ENCODE measurements around the gene TRABD2A.
"Not testable (repeated sequence)": the region's sequence is repeated elsewhere in the genome, so short reads cannot be mapped to it uniquely, and the experiment has no call there.

Gene TRABD2A

GRCh38 chr2:84880645-84881521, at the start of gene TRABD2A:
TSS of gene TRABD2A (minus strand) at chr2:84881084. CDS start at chr2:84881039, 45 bp downstream.
- DNase-seq = no peak

DNA sequence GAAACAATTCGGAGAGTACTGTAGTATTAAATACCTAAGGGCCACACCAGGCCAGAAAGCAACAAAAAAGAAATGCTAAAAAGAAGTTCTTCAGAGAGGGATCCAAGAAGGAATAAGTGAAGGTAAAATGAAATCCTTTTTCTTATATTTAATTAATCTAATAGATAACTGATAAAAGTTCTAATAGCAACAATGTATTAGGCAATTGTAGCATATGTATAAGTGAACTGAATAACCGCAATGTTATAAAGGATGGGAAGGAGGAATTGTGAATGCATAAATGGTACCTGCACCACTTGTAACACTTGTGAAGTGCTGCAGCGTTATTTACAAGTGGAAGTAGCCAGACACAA, 46.4 kb upstream of the TRABD2A start:
- DNase-seq = no peak

DNA sequence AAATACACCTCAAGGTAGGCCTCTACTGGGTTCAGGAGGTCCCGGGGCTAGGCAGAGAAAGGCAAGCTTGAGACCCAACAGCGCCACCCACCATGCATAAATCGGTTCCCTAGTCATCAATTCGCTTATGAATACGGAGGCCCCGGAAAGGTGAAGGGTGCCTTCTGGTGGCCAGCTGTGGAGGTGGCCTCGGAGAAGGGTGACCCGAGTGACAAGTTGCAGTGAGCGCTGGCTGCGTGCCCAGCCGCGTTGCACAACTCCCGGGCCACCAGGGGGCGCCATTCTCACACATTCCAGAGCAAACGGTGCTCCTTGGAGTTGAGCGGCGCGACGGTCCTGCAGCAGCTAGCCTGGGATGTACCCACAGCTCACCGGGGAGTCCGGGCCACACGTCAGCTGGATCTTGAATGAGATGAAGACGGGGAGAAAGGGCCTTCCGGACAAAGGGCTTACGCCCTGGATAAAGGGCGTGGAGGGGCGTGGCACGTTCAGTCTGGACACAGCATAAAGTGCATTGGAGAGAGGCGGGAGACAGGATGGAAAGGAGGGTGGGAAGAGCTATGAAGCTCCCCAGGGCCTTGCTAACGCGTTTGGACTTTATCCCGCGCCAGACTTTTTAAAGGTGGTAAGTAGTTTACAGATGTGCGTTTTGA, 45.0 kb upstream of the TRABD2A start:
- peak; percentile 80 to 90 for DNase-seq

DNA sequence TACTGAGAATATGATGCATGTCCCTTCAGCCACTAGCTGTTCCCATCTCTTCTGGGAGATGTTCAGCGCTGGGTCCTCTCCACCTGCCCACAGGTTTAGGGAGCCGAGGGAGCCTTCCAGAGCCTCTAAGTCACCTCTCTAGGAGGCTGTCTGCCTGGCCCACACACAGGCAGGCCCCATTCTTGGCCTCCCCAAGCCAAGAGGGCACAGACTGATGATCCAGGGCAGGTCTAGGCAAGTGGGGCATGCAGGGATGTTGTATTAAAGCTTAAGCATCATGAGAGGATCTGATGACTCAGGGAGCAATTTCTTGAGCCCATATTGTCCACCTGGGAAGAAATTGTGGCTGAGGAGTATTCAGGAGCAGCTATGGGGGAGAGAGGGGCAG, 44.4 kb upstream of the TRABD2A start:
- DNase-seq = no peak

DNA sequence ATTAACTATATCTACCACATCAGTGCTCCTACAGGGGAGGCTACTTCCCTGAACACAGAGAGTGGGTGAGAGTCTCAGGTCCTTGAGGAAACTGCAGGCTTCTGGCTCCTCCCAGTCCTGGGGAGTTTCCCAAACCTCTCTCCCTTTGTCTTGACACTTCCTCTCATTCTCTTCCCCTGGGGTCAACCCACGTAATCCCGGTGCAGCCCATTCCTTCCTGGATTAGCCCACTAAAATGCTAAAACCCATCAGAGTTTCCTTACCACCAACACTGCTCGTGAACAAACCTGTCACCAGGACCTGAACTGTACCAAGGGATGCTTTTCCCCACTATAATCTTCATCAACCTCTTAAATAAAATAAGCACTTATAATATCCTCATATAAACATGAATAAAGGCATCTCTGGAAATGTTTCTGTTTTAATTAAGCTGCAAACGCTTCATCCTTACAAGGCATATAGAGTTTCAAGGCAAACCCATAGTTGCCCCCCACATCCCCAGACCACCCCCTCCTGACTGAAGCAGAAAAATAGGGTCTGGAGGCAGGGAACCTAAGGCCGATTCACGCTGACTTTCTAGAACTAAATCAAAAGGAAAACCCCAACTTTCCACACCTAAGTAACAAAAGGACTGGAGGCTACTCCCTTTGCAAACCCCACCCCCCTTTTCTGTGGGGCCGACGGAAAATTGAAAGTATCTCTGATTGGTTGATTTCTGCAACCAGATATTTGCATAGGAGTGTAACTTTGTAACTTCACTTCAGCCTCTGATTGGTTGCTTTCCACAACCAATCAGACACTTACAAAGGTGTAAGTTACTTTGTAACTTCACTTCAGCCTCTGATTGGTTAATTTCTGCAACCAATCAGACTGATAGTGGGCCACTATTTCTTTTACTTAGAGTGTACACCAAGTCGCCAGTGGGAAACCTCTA, 43.6 kb upstream of the TRABD2A start:
- DNase-seq = no peak

DNA sequence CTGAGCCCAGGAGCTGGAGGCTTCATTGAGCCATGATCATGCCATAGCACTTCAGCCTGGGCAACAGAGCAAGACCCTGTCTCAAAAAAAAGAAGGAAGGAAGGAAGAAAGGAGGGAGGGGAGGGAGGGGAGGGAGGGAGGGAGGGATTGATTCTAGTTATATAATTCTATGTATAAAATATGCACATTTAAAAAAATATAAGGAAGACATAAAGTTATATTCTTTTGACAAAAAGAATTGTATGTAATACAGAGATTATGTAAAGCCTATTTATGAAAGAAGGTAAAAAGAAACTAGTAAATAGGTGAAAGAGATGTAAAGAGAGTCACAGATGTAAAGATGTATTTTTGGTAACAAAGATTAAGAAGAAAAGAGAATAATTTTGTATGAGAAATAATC, 42.1 kb upstream of the TRABD2A start:
- no peak for DNase-seq

DNA sequence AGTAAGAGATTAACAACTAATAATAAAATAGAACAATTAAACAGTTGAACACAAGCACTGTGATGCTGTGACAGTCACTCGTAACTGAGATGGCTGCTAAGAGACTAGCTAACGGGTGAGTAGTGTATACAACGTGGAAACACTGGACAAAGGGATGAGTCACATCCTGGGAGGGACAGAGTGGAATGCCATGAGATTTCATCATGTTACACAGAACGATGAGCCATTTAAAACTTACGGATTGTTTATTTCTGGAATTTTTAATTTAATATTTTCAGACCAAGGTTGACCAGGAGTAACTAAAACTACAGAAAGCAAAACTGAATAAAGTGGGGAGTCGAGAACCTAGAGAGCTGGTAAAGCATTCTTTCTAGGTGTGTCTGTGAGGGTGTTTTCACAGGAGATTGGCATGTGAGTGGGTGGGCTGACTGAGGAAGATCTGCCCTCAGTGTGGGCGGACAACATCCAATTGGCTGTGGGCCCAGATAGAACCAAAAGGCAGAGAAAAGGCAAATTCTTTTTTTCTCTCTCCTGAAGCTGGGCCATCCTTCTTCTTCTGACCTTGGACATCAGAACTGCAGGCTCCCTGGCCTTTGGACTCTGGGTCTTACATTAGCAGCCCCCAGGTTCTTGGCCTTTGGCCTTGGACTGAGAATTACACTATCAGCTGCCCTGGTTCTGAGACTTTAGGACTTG, 39.1 kb upstream of the TRABD2A start:
- DNase-seq = no peak

- no peak for DNase-seq
Observed at GRCh38 chr2:84918430-84918829, 37.5 kb upstream of the TRABD2A start.

- DNase-seq = not testable (repeated sequence)
Observed at GRCh38 chr2:84917821-84918220, 36.9 kb upstream of the TRABD2A start.

GRCh38 chr2:84915675-84916074, 34.8 kb upstream of the TRABD2A start:
- not testable (repeated sequence) for DNase-seq

DNA sequence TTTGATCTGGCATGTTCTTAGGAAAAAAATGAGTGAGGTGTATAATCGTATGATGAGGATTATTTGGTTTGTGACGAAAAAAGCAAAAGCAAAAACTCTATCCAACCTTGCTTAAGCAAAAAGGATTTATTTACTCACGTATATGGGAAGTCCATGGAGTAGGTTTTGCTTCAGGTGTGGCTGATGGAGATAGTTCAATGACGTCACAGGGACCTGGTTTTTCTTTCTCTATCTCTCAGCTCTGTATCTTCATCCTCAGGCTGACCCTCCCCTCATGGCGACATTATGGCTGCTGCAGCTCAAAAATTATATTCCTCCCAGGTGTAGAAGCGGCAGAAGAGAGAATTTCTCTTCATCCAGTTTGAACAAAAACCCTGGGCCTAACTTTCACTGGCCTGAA, 33.5 kb upstream of the TRABD2A start:
- no peak for DNase-seq

GRCh38 chr2:84912984-84913383, 32.1 kb upstream of the TRABD2A start:
- DNase-seq = no peak

- no peak for DNase-seq
Observed at GRCh38 chr2:84911135-84911678, 30.3 kb upstream of the TRABD2A start.

- DNase-seq = no peak
Observed at GRCh38 chr2:84908948-84909713, 28.2 kb upstream of the TRABD2A start.

GRCh38 chr2:84906900-84907714, 26.2 kb upstream of the TRABD2A start:
- DNase-seq = no peak

- DNase-seq = peak in 1 of 2 donors; percentile 11
Observed at GRCh38 chr2:84906108-84906899, 25.4 kb upstream of the TRABD2A start.

GRCh38 chr2:84905181-84906107, 24.6 kb upstream of the TRABD2A start, which contains the start of gene TMSB10:
TSS of gene TMSB10 (plus strand) at chr2:84905656.
- peak; percentile 68 to 78 for DNase-seq

GRCh38 chr2:84904717-84905174, 23.9 kb upstream of the TRABD2A start:
- no peak for DNase-seq

Measured in hippocampal formation (tissue), 2 donors.